Fibroblast of lung (primary cell): ENCODE results near the gene SNX5. TPM values are rescaled to one million over a fixed set of nuclear protein-coding genes. Genes with fewer than 3 reads are reported as not detected.
"Not testable (repeated sequence)": the region's sequence is repeated elsewhere in the genome, so short reads cannot be mapped to it uniquely, and the experiment has no call there.

Experiments used
- DNase-seq, 2 donors: peaks; one replicate each; pipeline versions ENCODE4 v3.0.0 to v3.0.0-alpha.2; 2010; ENCODE audit warnings: low read depth in 2 of 2
- H2AFZ ChIP-seq: 2 replicates; pipeline ENCODE4 v1.5.1; 2012; ENCODE audit warnings: low read length, control low read depth, inconsistent platforms
- H3K27ac ChIP-seq: 2 replicates; pipeline ENCODE4 v1.5.1; 2011; ENCODE audit warnings: low read length, control low read depth; ENCODE audit not compliant: insufficient read depth
- H3K27me3 ChIP-seq: 2 replicates; pipeline ENCODE4 v1.5.1; 2011; ENCODE audit warnings: mild to moderate bottlenecking, low read length; ENCODE audit not compliant: control insufficient read depth, insufficient read depth
- H3K36me3 ChIP-seq: 2 replicates; pipeline ENCODE4 v1.5.1; 2011; ENCODE audit warnings: low read length; ENCODE audit not compliant: control insufficient read depth, insufficient read depth
- H3K4me1 ChIP-seq: 2 replicates; pipeline ENCODE4 v1.5.1; 2011; ENCODE audit warnings: low read length; ENCODE audit not compliant: control insufficient read depth, insufficient read depth; ENCODE audit errors: extremely low read depth
- H3K4me2 ChIP-seq: 2 replicates; pipeline ENCODE4 v1.5.1; 2011; ENCODE audit warnings: low read length, control low read depth; ENCODE audit not compliant: insufficient read depth; ENCODE audit errors: extremely low read depth
- H3K4me3 ChIP-seq, 4 experiments: fragments of 200-600 bp in 1 of 4; sonication (generic) in 1 of 4; replicated peaks in 1 of 4; 2 replicates each; pipeline ENCODE4 v1.5.1; 2011 to 2016; ENCODE audit warnings: low read length in 4 of 4, low read depth in 3 of 4, mild to moderate bottlenecking in 3 of 4, control low read depth in 2 of 4, inconsistent platforms in 1 of 4, mixed read lengths in 1 of 4; ENCODE audit not compliant: insufficient read depth in 1 of 4; ENCODE audit errors: control extremely low read depth in 1 of 4
- H3K79me2 ChIP-seq: 2 replicates; pipeline ENCODE4 v1.5.1; 2012; ENCODE audit warnings: mild to moderate bottlenecking, low read length, inconsistent platforms; ENCODE audit not compliant: control insufficient read depth, insufficient read depth
- H3K9ac ChIP-seq: 2 replicates; pipeline ENCODE4 v1.5.1; 2011; ENCODE audit warnings: mild to moderate bottlenecking, low read length, control low read depth; ENCODE audit not compliant: insufficient read depth
- H3K9me3 ChIP-seq: 2 replicates; pipeline ENCODE4 v1.5.1; 2012; ENCODE audit warnings: low read depth, low read length; ENCODE audit not compliant: control insufficient read depth, insufficient read depth
- H4K20me1 ChIP-seq: 2 replicates; pipeline ENCODE4 v1.5.1; 2011; ENCODE audit warnings: low read length; ENCODE audit not compliant: control insufficient read depth, insufficient read depth; ENCODE audit errors: extremely low read depth
- EZH2 ChIP-seq: IDR thresholded peaks from 2 replicates; pipeline ENCODE4 v1.5.1; 2012; ENCODE audit warnings: low read length, control low read depth, mild to moderate bottlenecking; ENCODE audit errors: missing control alignments
- polyA plus RNA-seq, 2 donors: library from polyadenylated mRNA; depleted of rRNA in 1 of 2; stranded (reverse) in 1 of 2; unstranded in 1 of 2; fragments of >200 nt; gene quantifications; 2 replicates each; pipeline ENCODE4 v1.2.1, GENCODE V29; 2011 to 2012; ENCODE audit warnings: missing spikeins in 1 of 2
- total RNA-seq: library from RNA; depleted of rRNA; stranded (reverse); fragments of >200 nt; gene quantifications from 2 replicates; pipeline ENCODE4 v1.2.1, GENCODE V29; 2014
- TF ChIP-seq, protein P1 (sequence below), 2 donors: IDR thresholded peaks in 1 of 2; conservative IDR thresholded peaks in 1 of 2; 1 replicate in 1 of 2; 2 replicates in 1 of 2; pipeline ENCODE4 v1.5.1; 2011 to 2012; ENCODE audit warnings: low read length in 2 of 2, control low read depth in 1 of 2, inconsistent platforms in 1 of 2, low read depth in 1 of 2, mild to moderate bottlenecking in 1 of 2

SNX5 gene
- total and polyA plus RNA-seq, 2 donors (not counting 1 experiment from before 2014, with no cell fraction given) = 73.5 to 127 TPM

- no peak overlapping the region for H2AFZ ChIP-seq
- no peaks in the 10 kb centered on the region for H3K27me3 ChIP-seq
- no peaks in the 10 kb centered on the region for H3K36me3 ChIP-seq
- TF ChIP-seq, protein P1, sequence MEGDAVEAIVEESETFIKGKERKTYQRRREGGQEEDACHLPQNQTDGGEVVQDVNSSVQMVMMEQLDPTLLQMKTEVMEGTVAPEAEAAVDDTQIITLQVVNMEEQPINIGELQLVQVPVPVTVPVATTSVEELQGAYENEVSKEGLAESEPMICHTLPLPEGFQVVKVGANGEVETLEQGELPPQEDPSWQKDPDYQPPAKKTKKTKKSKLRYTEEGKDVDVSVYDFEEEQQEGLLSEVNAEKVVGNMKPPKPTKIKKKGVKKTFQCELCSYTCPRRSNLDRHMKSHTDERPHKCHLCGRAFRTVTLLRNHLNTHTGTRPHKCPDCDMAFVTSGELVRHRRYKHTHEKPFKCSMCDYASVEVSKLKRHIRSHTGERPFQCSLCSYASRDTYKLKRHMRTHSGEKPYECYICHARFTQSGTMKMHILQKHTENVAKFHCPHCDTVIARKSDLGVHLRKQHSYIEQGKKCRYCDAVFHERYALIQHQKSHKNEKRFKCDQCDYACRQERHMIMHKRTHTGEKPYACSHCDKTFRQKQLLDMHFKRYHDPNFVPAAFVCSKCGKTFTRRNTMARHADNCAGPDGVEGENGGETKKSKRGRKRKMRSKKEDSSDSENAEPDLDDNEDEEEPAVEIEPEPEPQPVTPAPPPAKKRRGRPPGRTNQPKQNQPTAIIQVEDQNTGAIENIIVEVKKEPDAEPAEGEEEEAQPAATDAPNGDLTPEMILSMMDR (conservative IDR thresholded peaks at IDR 0.05 in 1 of 2, IDR thresholded peaks at IDR 0.05 in 1 of 2; ENCODE audit: low read depth in 1 of 2, low read length in 2 of 2) = no peak
- TF ChIP-seq EZH2 = no peak
- H4K20me1 ChIP-seq = peaks cover 2% of the 10 kb centered on the region
- H3K79me2 ChIP-seq = peaks cover 100% of the 10 kb centered on the region
- H3K4me1 ChIP-seq = peaks cover 29% of the 10 kb centered on the region
- H3K9ac ChIP-seq = no peak overlapping the region
- H3K9me3 ChIP-seq = no peaks in the 10 kb centered on the region
- H3K27ac ChIP-seq = peak overlapping the region; percentile 15
- peak overlapping the region in 2 of 4 experiments; percentile 30 to 41 for H3K4me3 ChIP-seq
- DNase-seq = peak; percentile 67 to 89
- peak overlapping the region; percentile 72 for H3K4me2 ChIP-seq
Measured at GRCh38 chr20:17960927-17961586, 7.5 kb downstream of the SNX5 start.

DNA sequence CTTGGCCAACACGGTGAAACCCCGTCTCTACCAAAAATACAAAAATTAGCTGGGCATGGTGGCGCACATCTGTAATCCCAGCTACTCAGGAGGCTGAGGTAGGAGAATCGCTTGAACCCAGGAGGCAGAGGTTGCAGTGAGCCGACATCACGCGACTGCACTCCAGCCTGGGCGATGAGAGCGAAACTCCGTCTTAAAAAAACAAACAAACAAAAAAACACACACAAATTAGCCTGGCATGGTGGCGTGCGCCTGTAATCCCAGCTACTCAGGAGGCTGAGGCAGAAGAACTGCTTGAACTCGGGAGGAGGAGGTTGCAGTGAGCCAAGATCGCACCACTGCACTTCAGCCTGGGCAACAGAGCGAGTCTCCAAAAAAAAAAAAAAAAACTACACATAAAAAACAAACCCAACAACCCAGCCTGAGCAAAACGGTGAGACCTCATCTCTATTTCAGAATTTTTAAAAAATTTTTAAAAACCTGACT is 8.2 kb downstream of the SNX5 start:
- not testable (repeated sequence) for H3K9me3 ChIP-seq, H2AFZ ChIP-seq, H3K9ac ChIP-seq, H4K20me1 ChIP-seq, H3K36me3 ChIP-seq, H3K4me2 ChIP-seq, H3K27me3 ChIP-seq, H3K27ac ChIP-seq, DNase-seq
- peaks cover 100% of the 10 kb centered on the region for H3K79me2 ChIP-seq
- H3K4me3 ChIP-seq = peak overlapping the region in 1 of 4 experiments; percentile 41
- H3K4me1 ChIP-seq = peaks cover 26% of the 10 kb centered on the region

GRCh38 chr20:17959257-17959627 is 9.4 kb downstream of the SNX5 start:
- Histone ChIP-seq H3K27me3 (no peaks in the 10 kb centered on the region), H3K4me3 (no peak overlapping the region), H3K9ac (no peak overlapping the region), H3K4me1 (peaks cover 22% of the 10 kb centered on the region), H3K79me2 (peaks cover 100% of the 10 kb centered on the region), H3K36me3 (peaks cover 3% of the 10 kb centered on the region), H2AFZ (no peak overlapping the region), H3K4me2 (peak overlapping the region; percentile 28), H3K9me3 (no peaks in the 10 kb centered on the region), H4K20me1 (peaks cover 2% of the 10 kb centered on the region), H3K27ac (peak overlapping the region; percentile 55)
- TF ChIP-seq EZH2 = no peak
- TF ChIP-seq, protein P1 (conservative IDR thresholded peaks at IDR 0.05 in 1 of 2, IDR thresholded peaks at IDR 0.05 in 1 of 2; ENCODE audit: low read depth in 1 of 2, low read length in 2 of 2) = no peak
- DNase-seq = no peak
